Natural killer cell (primary cell): ENCODE data around the gene VWA1. TPM values are rescaled to one million over a fixed set of nuclear protein-coding genes. Genes with fewer than 3 reads are reported as not detected.

ENCODE experiments used
- ATAC-seq, 3 donors: fragments of 150-1000 bp in 2 of 3; fragments of 200-7000 bp in 1 of 3; cut with Tn5 transposase; 1 replicate in 1 of 3; 2 replicates in 2 of 3; pipeline ENCODE4 v1.10.0; 2021; ENCODE audit warnings: mild to moderate bottlenecking in 2 of 3, moderate library complexity in 2 of 3
- DNase-seq, 2 donors: peaks; one replicate each; pipeline versions ENCODE4 v3.0.0 to v3.0.0-alpha.2; 2013 to 2021; ENCODE audit warnings: mixed read lengths in 1 of 2
- H3K27ac ChIP-seq: one replicate; pipeline ENCODE4 v1.5.1; 2013; ENCODE audit warnings: mild to moderate bottlenecking, low read length
- H3K27me3 ChIP-seq: one replicate; pipeline ENCODE4 v1.6.1; 2013; ENCODE audit warnings: low read length; ENCODE audit not compliant: control insufficient read depth, insufficient read depth
- H3K36me3 ChIP-seq: one replicate; pipeline ENCODE4 v1.6.1; 2013; ENCODE audit warnings: low read length; ENCODE audit not compliant: control insufficient read depth, insufficient read depth
- H3K4me1 ChIP-seq: one replicate; pipeline ENCODE4 v1.6.1; 2013; ENCODE audit warnings: low read length; ENCODE audit not compliant: control insufficient read depth, insufficient read depth
- H3K4me3 ChIP-seq: one replicate; pipeline ENCODE4 v1.5.1; 2013; ENCODE audit warnings: low read length
- H3K9me3 ChIP-seq: one replicate; pipeline ENCODE4 v1.6.1; 2013; ENCODE audit warnings: low read length; ENCODE audit not compliant: control insufficient read depth, insufficient read depth
- H3K27ac Mint-ChIP-seq, 2 donors: one replicate each; pipeline ENCODE4 v1.8.0; 2022; ENCODE audit warnings: mild to moderate bottlenecking in 2 of 2, mixed read lengths in 2 of 2, moderate library complexity in 1 of 2
- H3K27me3 Mint-ChIP-seq, 2 donors: one replicate each; pipeline ENCODE4 v1.8.0; 2022; ENCODE audit warnings: low read depth in 2 of 2, mixed read lengths in 2 of 2
- H3K36me3 Mint-ChIP-seq: one replicate; pipeline ENCODE4 v1.8.0; 2022; ENCODE audit warnings: mixed read lengths
- H3K4me1 Mint-ChIP-seq, 2 donors: one replicate each; pipeline ENCODE4 v1.8.0; 2022; ENCODE audit warnings: mixed read lengths in 2 of 2
- H3K4me3 Mint-ChIP-seq: one replicate; pipeline ENCODE4 v1.8.0; 2022; ENCODE audit warnings: mild to moderate bottlenecking, moderate library complexity, mixed read lengths
- H3K9me3 Mint-ChIP-seq, 2 donors: one replicate each; pipeline ENCODE4 v1.8.0; 2022; ENCODE audit warnings: mixed read lengths in 2 of 2
- CTCF ChIP-seq: fragments of 200-600 bp; IDR thresholded peaks from one replicate; pipeline ENCODE4 v1.8.0; 2022; ENCODE audit warnings: antibody characterized with exemption
- WGBS: methylation state at CpG from one replicate; pipeline ENCODE4 v1.1.7; 2013; ENCODE audit warnings: missing lambda C conversion rate; ENCODE audit not compliant: insufficient coverage; 5-methylcytosine and 5-hydroxymethylcytosine counted together
- intact Hi-C: fragments of 100-400 bp; cut with micrococcal nuclease; formaldehyde crosslinking; loops from one replicate; pipeline ENCODE4 v1.14.2; 2022
- total RNA-seq, 4 donors: library from RNA; stranded (reverse); fragments of 120-200 nt in 1 of 4; gene quantifications; one replicate each; pipeline versions ENCODE4 v1.2.3 to v1.2.4, GENCODE V29; 2013 to 2022

Gene VWA1
- total RNA-seq, 3 donors from 2014 or later (not counting 1 experiment from before 2014, with no cell fraction given), result not detected

DNA sequence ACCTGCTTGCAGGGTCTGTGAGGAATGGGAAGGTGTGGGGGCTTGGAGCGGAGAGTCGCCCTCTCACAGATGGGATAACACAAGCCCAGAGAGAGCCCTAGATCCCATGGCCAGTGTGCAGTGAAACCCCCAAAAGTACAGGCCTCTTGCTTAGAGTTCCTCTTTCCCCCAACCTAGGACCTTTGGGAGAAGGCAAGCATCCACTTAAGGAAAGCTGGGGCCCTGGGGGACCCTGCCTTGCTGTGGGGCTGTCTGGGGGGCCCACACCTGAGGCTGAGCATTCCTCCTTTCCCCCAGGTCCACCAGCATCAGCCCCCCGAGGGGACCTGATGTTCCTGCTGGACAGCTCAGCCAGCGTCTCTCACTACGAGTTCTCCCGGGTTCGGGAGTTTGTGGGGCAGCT lies 1.1 kb downstream of the VWA1 start:
- H3K27ac ChIP-seq, result no peak overlapping the region
- no peak for ATAC-seq
- DNase-seq, result no peak
- Mint-ChIP-seq H3K4me1 (peaks cover 4 to 10% of the 10 kb centered on the region in 2 donors), H3K36me3 (no peaks in the 10 kb centered on the region), H3K9me3 (no peaks in the 10 kb centered on the region), H3K27me3 (peaks cover 0 to 14% of the 10 kb centered on the region in 2 donors), H3K4me3 (no peak overlapping the region), H3K27ac (no peak overlapping the region)
- H3K4me1 ChIP-seq, result peaks cover 27% of the 10 kb centered on the region
- no peak overlapping the region for H3K4me3 ChIP-seq
- H3K27me3 ChIP-seq, result peaks cover 38% of the 10 kb centered on the region
- H3K9me3 ChIP-seq, result no peaks in the 10 kb centered on the region
- WGBS, result 96% methylated on average over 7 of the region's 7 CpGs
- no peaks in the 10 kb centered on the region for H3K36me3 ChIP-seq
- no peak for TF ChIP-seq CTCF
- intact Hi-C loops, result no loop called here

DNA sequence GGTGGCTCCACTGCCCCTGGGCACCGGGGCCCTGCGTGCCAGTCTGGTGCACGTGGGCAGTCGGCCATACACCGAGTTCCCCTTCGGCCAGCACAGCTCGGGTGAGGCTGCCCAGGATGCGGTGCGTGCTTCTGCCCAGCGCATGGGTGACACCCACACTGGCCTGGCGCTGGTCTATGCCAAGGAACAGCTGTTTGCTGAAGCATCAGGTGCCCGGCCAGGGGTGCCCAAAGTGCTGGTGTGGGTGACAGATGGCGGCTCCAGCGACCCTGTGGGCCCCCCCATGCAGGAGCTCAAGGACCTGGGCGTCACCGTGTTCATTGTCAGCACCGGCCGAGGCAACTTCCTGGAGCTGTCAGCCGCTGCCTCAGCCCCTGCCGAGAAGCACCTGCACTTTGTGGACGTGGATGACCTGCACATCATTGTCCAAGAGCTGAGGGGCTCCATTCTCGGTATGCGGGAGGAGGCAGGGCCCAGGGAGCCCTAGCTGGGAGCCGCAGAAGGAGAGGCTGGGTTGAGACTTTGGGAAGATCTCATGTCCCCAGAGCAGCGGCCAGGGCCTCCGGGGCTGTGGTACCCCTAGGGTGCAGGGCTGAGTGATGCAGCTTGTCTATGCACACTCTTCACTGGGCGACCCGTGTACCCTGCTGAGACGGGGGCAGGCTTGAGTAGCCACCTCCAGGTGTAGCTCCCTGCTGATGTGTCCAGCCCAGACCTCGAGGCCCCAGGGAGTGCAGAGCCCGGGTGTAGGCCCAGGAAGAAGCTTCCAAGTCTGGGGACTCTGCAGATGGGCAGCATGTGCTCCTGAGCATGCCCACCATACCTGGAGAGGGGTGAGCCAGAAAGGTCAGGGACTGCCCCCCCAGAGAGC lies 1.8 kb downstream of the VWA1 start:
- Histone ChIP-seq H3K27me3 (peaks cover 38% of the 10 kb centered on the region), H3K27ac (no peak overlapping the region), H3K4me1 (peaks cover 27% of the 10 kb centered on the region), H3K4me3 (no peak overlapping the region), H3K9me3 (no peaks in the 10 kb centered on the region), H3K36me3 (no peaks in the 10 kb centered on the region)
- intact Hi-C loops, result no loop called here
- no peaks in the 10 kb centered on the region for H3K9me3 Mint-ChIP-seq
- ATAC-seq, result no peak
- 86% methylated on average over 31 of the region's 31 CpGs for WGBS
- no peak for TF ChIP-seq CTCF
- no peak overlapping the region for H3K4me3 Mint-ChIP-seq
- no peak for DNase-seq
- H3K27me3 Mint-ChIP-seq, result peaks cover 0 to 14% of the 10 kb centered on the region in 2 donors
- H3K36me3 Mint-ChIP-seq, result no peaks in the 10 kb centered on the region
- peaks cover 4 to 10% of the 10 kb centered on the region in 2 donors for H3K4me1 Mint-ChIP-seq
- no peak overlapping the region for H3K27ac Mint-ChIP-seq

- ATAC-seq, result no peak
- peaks cover 38% of the 10 kb centered on the region for H3K27me3 ChIP-seq
- TF ChIP-seq CTCF, result no peak
- no peaks in the 10 kb centered on the region for H3K9me3 ChIP-seq
- peaks cover 27% of the 10 kb centered on the region for H3K4me1 ChIP-seq
- Mint-ChIP-seq H3K27me3 (peaks cover 0 to 11% of the 10 kb centered on the region in 2 donors), H3K9me3 (no peaks in the 10 kb centered on the region), H3K4me3 (no peak overlapping the region), H3K27ac (no peak overlapping the region), H3K4me1 (peaks cover 4 to 10% of the 10 kb centered on the region in 2 donors), H3K36me3 (no peaks in the 10 kb centered on the region)
- intact Hi-C loops, result no loop called here
- no peak overlapping the region for H3K27ac ChIP-seq
- no peaks in the 10 kb centered on the region for H3K36me3 ChIP-seq
- no peak overlapping the region for H3K4me3 ChIP-seq
- DNase-seq, result no peak
- 50% methylated on average over 11 of the region's 11 CpGs for WGBS
These were observed 2.5 kb downstream of the VWA1 start for GRCh38 chr1:1437904-1438376.
